OCI-LY7 (cell line): ENCODE measurements around the gene EVA1C.

Source experiments
- EZH2phosphoT487 ChIP-seq: fragments of 200-600 bp; sonication (generic); IDR thresholded peaks from 2 replicates; pipeline ENCODE4 v1.6.1; 2018; ENCODE audit warnings: low read depth, borderline replicate concordance, mild to moderate bottlenecking, mixed run types, antibody characterized with exemption, low read length, moderate library complexity, mixed read lengths
- TF ChIP-seq, protein P1 (sequence below): fragments of 200-600 bp; sonication (generic); conservative IDR thresholded peaks from 2 replicates; pipeline ENCODE4 v1.5.1; 2014; ENCODE audit warnings: mild to moderate bottlenecking, antibody characterized with exemption, low read length, moderate library complexity, mixed read lengths

DNA sequence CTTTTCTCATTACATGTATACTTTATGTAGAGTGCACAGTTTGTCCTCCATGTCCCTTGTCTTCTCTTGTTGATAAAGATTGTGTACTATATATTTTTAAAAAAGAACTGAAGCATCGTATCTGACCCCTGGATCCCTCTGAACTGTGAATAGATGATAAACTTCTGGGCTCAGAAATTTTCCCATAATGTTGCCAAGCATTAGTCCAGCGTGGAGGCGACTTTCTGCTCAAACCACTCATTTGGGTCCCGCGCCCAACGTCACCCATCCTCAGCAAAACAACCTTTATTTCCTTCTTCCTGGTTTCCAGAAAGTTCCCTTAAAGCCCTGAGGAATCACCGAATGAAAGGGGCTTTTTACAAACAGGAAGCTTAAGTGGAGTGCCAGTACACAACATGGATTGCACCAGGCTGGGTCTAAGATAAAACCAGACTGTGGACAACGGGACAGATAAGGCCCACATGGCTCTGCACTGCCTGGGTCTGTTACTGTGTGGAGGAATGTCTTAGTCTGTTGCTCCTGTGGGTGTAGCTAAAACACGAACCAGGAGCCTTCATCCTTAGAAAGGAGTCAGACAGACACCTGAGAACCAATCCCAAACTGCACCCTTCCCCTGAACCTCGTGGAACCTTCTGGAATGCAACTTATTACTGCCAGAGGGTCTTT, 15.6 kb downstream of the EVA1C start:
- TF ChIP-seq, protein P1, sequence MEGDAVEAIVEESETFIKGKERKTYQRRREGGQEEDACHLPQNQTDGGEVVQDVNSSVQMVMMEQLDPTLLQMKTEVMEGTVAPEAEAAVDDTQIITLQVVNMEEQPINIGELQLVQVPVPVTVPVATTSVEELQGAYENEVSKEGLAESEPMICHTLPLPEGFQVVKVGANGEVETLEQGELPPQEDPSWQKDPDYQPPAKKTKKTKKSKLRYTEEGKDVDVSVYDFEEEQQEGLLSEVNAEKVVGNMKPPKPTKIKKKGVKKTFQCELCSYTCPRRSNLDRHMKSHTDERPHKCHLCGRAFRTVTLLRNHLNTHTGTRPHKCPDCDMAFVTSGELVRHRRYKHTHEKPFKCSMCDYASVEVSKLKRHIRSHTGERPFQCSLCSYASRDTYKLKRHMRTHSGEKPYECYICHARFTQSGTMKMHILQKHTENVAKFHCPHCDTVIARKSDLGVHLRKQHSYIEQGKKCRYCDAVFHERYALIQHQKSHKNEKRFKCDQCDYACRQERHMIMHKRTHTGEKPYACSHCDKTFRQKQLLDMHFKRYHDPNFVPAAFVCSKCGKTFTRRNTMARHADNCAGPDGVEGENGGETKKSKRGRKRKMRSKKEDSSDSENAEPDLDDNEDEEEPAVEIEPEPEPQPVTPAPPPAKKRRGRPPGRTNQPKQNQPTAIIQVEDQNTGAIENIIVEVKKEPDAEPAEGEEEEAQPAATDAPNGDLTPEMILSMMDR: no peak
- TF ChIP-seq EZH2phosphoT487: no peak
